Stimulated activated naive CD4-positive, alpha-beta T cell (primary cell): ENCODE data around the gene PAF1.
"Not testable (repeated sequence)": the region's sequence is repeated elsewhere in the genome, so short reads cannot be mapped to it uniquely, and the experiment has no call there.

Experiments used
- DNase-seq, 6 experiments: peaks; one replicate each; lab custom pipeline; 2025; lab: John Stamatoyannopoulos, UW

The PAF1 gene

DNA sequence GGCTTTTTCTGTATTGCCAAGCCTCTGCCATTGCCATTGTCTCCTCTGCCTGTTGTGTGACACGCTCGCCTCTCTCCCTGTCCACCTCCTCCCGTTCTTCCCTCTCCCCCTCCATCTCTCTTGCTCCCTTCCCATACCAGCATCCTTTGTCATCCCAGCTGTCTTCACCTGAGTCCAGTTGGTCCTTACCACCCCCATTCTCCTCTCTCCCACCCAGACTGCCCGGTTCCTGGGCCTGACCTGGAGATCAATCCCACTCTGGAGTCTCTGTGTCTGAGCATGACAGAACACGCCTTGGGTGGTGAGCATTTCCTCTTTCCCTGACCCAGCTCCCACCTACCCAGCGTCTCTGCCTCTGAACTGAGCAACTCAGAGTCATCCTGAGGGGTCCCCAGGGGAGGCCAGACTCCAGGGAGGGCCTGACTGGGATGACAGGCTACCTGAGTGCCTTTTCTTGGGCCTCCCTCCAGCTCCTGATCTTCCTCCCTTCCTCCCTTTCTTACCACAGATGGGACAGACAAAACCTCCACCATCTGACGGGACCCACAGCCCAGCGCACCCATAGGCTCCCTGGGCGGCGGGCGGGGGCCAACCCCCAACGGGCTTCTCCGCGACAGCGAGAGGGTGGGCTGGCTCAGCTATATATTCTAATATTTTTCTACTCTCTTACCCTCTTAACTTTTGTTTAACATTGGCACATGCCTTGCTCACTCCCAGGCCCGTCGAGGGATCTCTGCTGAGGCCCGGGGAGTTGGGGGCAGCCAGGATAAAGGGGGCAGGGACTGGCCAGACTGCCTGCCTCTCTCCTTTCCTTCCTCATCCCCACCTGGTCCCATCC, 7.7 kb downstream of the PAF1 start:
- no peak for DNase-seq

- no peak for DNase-seq
Observed at GRCh38 chr19:39381910-39382611, 8.8 kb downstream of the PAF1 start.

- DNase-seq: no peak
Observed at GRCh38 chr19:39380521-39381502, 10.1 kb downstream of the PAF1 start.

- DNase-seq: no peak
Observed at GRCh38 chr19:39379865-39380396, 11.0 kb downstream of the PAF1 start.

- DNase-seq: not testable (repeated sequence)
Observed at GRCh38 chr19:39379366-39379765, 11.5 kb downstream of the PAF1 start.

DNA sequence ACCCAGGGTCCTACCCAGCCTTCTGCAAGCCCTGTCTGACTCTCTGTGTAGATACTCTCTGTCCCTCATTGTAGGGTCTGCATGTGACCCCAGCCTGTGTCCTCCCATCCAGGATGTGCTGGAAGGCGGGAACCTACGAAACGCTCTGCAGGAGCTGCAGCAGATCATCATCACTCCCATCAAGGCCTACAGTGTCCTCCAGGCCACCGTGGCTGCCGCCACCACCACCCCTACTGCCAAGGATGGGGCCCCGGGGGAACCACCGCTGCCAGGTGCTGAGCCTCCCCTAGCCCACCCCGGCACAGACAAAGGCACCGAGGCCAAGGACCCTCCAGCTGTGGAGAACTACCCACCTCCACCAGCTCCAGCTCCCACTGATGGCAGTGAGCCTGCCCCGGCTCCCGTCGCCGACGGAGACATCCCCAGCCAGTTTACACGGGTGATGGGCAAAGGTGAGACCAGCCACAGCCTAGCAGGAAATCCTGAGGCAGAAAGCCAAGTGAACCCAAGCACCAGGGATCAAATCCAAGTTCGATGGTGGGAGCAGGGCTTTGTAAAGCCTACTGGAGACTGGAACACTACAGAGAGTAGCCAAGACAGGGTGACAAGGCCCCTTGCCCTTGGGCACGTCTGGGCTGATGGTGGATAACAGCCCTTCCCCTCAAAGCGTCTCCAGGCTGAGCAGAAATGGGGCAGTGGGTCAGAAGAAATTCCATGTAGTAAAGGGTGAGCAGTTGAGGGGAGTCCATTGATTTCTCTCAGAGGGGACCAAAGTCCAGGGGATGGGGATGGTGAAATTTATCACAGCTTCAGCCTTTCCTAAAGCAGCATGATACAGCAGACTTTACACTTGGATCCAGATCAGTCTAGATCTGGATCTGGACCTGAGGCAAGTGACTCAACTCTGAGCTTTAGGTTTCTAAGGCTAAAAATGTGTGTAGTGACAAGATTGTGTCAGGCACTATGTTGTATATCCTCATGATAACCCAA, 13.2 kb downstream of the PAF1 start:
- DNase-seq: no peak

DNA sequence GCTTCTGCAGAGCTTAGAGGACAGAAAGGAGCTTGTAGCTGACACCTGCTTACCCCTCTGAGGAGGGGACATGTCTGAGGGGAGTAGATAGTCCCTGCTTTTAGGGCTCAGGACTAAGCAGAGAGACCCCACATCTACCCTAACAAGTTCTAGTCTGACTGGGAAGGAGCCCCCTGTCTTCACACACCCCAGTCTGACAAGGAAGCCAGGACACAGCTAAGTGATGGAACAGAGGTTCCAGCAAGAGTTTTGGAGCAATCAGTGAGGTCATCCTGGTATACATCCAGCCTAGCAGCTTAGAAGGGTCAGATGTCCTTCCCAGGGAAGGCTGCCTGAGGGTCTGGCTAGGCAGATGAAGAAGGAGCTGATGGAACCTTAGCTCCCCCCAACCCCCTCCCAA, 15.0 kb downstream of the PAF1 start:
- DNase-seq: no peak

DNA sequence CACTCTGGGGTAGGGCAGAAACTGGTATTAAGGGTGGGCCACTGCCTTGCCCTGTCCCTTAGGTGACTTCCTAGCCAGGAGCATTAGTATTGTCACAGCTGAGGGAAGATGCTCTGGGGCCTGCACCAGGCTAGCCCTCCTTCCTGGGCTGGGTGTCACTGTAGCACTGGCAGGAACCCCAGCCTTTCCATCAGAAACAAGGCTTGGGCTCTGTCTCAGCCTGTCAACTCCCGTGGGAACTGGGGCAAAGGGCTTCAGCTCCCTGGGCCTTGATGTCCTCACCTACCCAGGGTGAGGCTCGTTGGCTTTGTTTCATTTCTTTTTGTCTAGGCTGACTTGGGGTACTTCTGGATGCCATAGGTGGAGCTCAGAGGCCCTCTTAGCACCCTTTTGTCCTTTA, 18.0 kb downstream of the PAF1 start:
- no peak for DNase-seq

GRCh38 chr19:39372047-39372802, 18.7 kb downstream of the PAF1 start:
- DNase-seq: no peak

DNA sequence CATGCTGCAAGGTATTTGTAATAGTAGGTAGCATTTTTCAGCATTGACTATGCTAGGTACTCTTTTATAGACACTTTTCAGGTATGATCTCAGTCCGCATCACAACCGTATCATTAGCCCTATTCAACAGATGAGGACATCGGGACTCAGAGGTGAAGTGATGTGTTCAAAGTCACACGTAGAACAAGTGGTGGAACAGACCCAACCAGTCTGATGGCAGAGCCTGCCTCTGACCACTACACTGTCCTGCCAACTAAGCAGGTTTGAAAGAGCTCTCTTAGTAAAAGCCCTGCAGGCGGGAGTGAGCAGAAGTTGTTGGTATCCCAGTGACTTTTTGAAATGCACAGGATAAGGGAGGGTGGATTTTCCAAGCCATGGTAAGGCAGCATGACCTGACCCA, 20.2 kb downstream of the PAF1 start:
- DNase-seq: no peak

DNA sequence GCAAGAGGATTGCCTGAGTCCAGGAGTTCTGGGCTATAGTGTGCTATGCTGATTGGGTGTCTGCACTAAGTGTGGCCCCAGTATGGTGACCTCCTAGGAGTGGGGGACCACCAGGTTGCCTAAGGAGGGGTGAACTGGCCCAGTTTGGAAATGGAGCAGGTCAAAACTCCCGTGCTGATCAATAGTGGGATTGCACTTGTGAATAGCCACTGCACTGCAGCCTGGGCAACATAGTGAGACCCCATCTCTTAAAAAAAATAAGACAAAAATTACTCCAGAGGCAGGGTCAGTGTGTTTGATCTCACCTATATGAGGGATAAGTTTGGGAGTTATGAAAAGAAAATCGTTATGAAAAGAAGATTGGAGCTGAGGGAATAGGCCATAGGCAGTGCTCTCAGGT, 21.7 kb downstream of the PAF1 start:
- DNase-seq: no peak

GRCh38 chr19:39365531-39365930, 25.4 kb downstream of the PAF1 start:
- DNase-seq: no peak

- no peak for DNase-seq
Observed at GRCh38 chr19:39363901-39364457, 26.9 kb downstream of the PAF1 start.

DNA sequence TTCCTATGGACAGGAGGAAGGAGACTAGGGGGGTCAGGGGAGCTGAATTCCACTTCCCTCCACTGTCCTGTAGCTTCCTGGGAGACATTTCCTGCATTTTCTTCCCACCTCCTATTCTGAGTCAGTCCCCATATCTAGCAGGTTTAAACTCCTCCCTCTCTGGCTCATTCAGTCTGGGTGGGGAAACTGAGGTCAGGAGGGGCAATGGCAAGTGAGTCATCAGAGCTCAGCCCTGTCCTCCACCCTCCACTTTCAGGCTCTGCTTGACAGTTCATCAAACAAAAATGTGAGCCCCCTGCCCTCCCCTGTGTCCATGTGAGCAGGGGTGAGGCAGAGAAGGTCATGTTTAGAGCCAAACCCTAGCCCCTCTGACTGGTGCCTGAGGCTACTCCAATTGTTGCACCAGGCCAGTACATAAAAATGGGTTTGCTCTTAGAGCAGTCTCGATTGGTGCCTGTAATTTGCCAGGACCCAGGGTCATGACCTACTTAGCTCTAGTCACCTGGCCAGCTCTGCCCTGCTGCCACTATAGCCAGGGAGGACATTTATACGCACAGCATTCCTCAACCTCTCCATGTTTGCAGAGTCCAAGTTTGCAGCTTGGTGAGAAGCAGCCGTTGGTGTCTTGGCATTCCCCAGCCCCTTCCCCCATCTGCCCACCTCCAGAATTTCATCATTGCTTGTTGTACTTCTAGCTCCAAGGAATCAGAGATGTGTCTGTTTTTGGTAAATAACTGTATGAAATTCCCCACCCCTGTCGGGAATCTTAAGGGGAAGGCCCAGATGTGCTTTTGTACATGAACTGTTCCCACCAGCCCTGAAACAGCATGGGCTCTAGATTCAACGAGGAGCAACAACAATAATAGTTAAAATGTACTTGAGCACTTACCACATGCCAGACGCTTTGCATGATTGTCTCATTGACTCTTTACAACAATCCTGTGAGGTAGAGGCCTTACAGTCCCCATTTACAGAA, 27.9 kb downstream of the PAF1 start:
- DNase-seq: no peak

GRCh38 chr19:39360599-39360998, 30.3 kb downstream of the PAF1 start:
- DNase-seq: no peak

GRCh38 chr19:39359026-39359425, 31.9 kb downstream of the PAF1 start:
- no peak for DNase-seq

GRCh38 chr19:39356647-39357046, 34.3 kb downstream of the PAF1 start:
- DNase-seq: no peak

- DNase-seq: no peak
Observed at GRCh38 chr19:39356073-39356472, 34.8 kb downstream of the PAF1 start.
